Activated CD8-positive, alpha-beta memory T cell treated with anti-CD3 and anti-CD28 coated beads, Interleukin-2, amount 50 U/mL, for 1 hour (primary cell): ENCODE data around the gene RNF186.
"Not testable (repeated sequence)": the region's sequence is repeated elsewhere in the genome, so short reads cannot be mapped to it uniquely, and the experiment has no call there.

Experiments used
- DNase-seq: peaks from one replicate; pipeline ENCODE4 v3.0.0-alpha.2; 2020; ENCODE audit errors: extremely low read depth

Gene RNF186

DNA sequence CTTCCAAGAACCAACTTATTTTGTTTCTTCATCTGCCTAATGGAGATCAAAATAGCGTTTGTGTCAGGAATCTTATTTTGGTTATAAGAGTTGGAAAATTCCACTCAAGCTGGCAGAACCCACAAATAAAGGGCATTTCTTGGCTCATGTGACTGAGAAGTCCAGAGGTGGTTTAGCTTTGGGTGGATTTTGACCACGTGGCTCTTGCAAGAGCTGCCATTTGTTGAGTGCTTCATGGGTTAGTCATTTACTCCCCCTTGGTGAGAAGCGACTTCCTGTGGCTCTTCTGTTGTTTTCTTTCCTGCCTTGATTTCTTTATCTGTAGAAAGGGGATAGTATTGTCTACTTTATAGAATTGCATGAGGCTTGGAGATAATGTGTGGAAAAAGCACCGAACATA lies 9.5 kb upstream of the RNF186 start:
- DNase-seq: no peak

DNA sequence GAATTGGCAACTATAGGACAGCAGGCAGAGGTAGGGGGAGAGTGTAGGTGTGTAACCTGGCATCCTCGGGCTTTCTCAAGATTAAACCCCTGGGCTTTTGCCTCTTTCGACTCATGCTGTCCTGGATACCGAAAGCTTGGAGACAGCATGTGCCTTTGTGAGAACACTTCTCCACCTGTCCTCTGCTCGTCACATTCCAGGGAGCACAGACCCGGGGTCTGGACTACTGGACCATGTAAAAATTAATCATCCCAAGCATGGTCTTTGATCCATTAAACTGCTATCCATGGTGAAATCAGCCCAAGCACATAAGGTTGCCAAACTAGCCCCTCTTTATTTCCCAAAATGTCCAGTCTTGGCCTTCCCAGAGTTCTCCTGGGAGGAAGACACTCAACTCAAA lies 9.0 kb upstream of the RNF186 start:
- DNase-seq: no peak

DNA sequence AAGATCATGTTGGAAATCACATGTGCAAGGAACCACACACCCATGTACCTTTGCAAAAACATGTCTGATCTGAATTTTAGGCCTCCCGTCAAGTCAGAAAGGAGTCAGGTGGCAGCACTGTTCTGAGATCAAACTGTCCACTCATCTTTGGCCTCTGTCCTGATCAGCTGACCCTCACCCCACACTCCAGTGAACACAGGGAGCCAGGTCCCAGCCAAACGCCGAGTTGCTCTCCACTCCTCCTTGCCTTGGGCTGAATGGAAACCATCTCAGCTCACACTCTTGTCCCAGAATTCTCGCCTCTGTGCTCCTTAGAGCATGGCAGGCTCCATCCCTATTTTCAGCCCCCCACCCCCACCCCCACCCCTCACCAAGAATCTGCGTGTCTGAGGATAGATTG lies 4.6 kb upstream of the RNF186 start:
- no peak for DNase-seq

DNA sequence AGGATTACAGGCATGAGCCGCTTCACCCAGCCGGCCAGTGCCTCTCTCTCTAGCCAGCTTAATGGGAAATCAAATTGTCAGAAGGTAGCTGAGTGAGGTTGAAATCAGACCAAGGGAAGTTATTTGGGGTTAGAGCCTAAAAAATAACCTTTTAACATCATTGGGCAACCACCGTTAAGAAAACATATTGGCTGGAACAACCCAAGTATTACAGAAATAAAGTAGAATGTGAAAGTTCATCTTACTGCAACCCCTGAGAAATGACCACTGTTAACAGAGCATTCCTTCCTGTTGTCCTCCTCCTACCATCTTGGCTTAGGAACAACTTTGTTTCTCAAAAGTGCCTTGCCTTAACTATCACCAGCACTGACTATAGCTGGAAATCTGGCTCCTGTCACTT lies 3.2 kb upstream of the RNF186 start:
- DNase-seq: no peak

DNA sequence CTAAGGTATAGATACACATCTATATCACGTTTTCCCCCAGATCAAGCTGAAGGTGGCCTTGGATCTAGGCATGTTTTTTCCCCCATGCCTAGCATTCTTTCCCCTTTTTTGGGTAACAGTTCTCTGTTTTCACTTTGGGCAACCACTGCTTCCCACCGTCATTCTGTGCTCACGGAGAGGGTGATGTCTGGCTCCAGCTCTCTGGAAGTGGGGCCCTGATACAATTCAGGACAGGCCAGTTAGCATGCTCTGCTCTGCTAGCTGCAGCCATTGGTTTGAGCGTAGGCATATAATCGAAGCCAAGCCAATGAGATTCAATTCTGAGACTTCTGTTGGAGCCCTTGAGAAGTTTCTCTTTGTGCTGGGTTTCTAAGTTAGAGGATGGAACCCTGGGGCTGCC lies 2.1 kb upstream of the RNF186 start:
- DNase-seq: no peak

DNA sequence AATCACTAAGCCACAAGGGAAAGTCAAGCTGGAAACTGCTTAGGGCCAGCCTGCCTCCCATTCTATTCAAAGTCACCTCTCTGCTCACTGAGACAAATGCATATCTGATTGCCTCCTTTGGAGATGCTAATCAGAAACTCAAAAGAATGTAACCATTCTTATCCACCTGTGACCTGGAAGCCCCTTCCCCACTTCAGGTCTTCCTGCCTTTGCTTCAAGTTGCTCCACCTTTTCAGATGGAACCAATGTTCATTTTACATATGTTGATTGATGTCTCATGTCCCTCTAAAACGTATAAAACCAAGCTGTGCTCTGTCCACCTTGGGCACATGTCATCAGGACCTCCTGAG lies 1.6 kb upstream of the RNF186 start:
- DNase-seq: not testable (repeated sequence)

DNA sequence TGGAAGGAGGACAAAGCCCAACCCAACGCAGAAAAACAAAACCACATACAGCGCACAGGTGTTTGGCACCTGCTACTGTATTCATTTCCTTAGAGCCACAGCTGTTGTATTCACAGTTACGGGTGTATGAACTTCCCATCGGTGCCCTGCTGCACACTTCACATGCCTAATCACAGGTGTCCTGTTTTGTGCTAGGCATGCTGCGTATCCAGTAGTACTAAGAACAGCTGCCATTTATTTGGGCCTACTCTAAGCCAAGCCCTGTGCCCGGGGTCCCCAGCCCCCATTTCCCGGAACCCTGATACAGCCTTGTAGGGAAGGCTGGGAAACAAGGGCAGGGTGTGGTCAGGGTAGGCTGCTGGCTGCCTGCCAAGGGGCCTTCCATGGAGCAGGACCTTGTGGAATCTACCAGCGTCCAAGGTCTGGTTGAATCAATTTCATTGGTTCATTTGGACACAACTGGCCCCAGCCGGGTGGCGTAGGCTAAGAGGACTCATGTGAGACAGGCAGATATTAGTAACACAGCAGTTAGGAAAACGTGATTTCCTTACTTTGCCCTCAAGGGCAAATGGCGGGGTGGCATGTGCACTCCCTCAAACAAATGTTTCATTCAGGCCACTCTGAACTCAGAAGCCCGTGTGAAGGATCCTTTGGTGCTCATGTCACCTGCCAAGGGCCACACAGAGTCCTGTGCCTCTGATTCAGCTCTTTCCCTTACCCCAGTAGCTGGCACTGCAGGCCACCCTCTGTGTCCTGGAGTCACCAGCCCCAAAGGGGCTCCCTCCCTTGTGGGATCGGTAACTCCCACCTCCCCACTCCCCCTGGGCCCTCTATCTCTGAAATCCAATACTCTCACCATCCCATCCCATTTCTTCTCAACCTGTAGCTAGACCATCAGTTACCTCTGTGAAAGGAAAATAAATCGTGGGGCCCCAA lies 986 bp upstream of the RNF186 start:
- no peak for DNase-seq

DNA sequence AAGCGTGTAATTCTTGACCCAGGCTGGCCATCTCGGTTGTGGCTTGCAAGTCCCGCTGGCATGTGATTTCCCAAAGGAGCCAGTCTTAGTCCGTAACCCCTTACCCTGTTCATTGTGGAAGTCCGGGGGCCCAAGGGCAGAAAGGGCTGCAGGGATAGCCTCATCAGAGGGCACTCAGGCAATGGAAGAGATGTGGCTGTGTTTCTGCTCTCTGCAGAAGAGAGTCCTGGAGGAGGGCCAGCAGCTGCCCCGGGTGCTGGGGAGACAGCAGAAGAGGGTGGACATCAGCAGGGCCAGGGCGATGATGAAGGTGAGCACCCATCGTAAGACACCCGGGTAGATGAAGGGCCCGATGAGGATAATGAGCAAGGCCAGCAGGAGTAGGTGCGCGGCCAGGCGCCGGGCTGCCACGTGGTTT lies 830 bp downstream of the RNF186 start:
- no peak for DNase-seq

DNA sequence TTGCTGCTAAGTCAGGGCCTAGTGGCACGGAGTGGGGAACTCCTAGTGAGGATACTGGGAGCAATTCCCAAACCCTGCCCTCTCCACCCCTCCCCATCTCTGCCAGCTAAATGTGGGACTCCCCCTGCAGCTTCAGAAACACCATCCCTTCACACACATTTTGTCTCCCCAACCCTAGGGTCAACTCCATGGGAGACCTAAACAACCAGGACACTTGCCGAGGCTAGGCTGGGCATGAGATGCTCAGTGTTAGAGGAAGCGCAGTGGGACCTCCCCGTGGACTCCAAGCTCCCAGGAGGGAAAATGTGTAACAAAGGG lies 1.5 kb downstream of the RNF186 start:
- DNase-seq: no peak

DNA sequence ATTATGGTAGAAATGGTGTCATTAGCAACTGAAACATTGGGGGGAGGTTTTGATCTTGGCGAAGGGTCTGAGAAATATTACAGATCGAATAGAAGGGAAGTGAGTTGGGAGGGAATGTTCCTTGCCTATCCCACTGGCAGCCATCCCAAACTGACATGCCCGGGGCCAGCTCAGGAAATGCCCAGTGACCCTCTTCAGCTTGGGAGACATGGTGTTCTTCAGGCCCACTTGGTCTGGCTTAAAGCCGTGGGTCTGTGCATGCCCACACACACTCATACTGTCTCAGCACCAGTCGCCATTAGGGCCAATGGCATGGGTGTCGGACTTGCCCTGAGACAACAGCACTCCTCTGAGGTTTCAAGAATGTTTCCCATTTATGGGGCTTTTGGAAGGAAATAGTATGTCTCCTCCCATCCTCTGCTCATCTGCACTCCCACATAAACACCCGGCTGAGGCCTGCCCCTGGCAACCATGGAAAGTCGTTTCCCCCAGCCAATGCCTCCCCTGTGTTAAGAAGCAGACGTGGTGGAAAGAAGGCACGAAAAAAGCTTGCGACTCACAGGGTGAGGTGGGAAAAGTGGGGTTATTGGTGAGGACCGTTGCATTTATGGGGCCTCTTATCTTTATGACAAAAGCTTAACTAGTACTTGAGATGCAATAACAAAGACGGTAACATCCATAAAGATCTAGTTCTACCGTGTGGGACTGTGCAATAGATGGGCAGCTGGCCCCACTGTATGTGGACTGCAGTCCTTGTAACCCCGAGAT lies 2.0 kb downstream of the RNF186 start:
- no peak for DNase-seq

DNA sequence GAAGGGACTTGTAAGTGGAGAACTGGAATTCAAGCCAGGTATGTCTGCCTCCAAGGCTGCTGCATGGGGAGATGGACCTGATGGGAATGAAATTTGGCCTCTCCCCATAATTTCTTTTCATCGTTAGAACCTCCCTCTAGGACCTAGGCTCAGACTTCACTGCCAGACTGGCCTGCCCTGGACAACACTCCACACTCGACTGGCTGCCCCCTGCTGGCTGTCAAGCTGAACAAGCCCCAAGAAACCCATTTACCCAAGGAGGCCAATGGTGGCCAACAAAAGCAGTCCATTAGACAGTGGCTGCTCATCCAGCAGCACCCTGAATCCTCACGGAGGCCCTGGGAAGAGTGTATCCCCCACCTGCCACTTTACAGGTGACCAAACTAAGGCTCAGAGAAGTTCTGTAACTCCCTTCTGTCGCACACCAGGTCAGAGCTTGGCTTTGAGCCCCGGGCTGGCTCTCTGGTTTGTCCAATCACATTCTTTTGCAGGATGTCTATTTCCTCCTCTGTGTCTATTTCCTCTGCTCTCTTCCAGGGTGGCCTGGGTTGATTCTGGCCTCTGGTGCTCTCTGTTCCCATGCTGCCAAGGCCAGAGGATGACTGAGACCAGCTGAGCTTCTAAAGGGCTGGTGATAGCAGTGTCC lies 3.8 kb downstream of the RNF186 start:
- no peak for DNase-seq

DNA sequence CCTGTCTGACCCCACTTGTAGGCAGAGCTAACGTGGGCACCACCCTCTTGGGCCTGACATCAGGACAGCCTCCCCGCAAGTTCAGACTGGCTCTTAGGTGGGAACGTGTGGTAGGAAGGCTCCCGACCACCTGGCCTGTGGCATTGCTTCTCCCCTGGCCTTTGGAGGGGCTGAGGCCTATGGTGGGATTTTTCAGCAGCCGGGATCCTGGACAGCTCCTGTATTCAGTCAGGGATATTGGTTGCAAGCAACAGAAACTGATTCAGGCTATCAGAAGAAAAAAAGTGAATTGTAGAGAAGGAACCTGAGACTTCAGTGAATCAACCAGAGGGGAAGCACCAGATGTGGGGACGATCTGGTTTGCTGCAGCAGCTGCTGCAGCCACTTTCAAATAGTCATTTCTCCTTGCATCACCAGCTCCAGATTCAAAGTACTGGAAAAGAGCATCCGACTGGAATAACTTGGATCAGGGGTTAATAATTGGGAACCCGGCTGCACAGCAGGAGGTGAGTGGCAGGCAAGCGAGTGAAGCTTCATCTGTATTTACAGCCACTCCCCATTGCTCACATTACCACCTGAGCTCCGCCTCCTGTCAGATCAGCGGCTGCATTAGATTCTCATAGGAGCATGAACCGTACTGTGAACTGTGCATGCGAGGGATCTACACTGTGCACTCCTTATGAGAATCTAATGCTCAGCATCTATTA lies 5.9 kb downstream of the RNF186 start:
- no peak for DNase-seq

DNA sequence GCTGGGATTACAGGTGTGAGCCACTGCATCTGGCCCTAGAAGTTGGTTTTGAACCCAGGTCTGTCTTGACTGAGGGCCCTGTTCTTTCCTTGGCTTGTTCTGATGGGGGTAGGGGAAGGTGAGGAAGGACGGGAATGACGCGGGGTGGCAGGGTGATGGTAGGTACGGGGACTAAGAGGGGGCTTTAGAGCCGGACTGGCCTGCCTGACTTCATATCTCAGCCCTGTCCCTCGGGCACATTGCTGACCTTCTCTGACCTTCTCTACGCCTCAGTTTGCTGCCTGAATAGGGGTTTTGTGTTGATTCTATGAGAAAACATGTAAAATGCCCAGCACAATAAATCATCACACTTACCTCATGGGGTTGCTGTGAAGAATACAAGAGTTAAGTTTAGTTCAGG lies 6.7 kb downstream of the RNF186 start:
- DNase-seq: no peak

DNA sequence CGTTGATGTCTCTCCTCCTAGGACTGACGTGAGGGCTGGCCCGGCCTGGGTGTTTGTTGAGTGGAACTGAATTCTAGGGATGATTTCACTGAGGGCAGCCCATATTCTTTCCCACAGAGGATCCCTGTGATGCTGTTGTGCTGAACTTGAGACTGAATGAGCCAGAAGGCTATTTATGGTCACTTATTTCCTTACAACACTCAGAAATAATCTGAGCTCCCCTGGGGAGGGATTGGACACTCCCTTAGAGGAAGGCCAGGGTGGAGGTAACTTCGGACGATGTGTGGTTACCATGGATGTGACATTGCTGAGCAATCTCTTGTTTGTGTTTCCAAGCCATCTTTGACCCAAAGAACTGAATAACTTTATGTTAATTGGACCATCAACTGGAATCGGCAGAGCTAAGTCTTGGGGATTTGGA lies 10.2 kb downstream of the RNF186 start:
- no peak for DNase-seq

DNA sequence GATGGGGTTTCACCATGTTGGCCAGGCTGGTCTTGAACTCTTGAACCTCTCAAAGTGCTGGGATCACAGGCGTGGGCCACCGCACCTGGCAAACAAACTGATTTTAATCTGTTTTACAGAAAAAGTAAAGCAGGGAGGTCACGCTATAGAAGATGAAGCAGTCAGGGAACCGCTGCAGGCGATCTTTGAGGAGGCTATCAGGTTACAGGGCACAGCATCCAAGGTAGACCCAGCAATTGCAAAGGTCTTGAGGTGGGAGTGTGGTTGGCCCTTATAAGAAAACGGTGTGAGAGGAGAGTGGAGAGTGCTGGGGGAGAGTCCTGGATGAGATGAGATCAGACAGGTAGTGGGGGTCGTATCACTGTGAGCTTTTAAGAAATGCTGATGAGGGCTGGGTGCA lies 12.8 kb downstream of the RNF186 start:
- no peak for DNase-seq

DNA sequence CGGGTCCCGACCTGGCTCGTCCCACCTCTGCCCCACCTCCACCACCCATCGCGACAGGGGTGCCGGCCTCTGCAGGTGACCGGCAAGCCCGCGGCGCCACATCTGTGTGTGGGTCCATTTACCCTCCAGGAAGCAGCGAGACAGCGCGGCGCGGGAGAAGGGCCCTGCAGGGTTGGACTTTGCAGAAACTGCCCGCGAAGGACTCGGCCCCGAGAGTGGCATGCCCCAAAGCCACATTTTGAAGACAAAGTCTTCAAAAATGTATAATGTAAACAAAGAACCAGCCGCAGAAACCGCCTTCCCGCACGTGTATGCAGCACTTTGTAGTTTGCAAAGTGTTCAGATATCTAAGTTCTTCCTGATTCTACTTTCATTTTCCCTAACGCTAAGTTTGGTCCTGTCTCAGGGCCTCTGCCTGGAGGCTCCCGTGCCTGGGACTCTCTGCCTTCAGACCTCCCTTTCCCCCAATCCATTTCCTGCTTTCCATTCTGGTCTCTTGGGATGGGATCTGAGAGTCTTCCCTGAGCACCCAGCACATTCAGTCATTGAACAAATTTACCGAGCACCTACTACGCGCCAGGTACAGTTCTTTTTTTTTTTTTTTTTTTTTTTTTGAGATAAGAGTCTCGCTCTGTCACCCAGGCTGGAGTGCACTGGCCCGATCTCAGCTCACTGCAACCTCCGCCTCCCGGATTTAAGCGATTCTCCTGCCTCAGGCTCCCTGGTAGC lies 14.8 kb downstream of the RNF186 start:
- no peak for DNase-seq

DNA sequence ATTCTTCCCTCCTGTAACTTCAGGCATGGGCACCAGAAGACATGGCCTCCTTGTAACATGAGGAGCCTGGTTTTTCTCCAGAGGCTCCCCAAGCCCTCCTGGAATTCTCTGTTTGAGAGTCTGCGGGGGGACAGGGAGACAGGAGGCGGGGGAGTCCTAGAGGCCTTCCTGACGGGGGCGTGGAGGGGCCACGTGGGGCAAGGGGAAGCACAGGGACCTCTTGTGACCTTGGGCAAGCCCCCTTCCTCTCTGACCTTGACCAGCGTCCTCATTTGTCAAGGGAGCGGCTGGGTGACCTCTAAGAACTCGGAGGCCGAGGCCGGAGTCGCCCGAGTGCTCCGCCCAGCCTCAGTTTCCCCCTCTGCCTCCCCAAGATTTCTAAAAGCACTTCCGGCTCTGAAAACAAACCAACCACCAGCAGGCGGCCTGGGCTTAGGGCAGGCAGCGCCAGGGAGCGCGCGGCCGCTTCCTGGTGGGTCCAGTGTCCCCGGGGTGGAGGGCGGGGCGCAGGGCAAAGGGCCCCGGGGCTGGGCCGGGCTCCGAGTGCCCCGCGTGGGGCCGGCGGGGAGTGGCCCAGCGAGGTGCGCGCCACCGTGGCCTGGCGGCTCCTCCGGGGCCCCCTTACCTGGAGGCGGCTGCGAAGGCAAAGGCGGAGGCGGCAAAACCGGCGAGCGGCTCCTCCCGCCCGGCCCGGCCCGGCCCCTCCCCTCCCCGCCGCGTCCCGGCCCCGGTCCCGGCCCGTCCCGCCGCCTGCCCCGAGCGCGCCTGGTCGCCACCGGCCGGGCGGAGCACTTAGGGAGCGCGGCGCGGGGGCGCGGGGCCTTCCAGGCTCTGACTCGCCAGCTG lies 15.6 kb downstream of the RNF186 start, which contains the start of gene TMCO4:
Gene TMCO4 (minus strand): TSS at position 687 of the 846 bp plus-strand sequence. CDS start 19,158 bp downstream, outside the sequence.
- no peak for DNase-seq

DNA sequence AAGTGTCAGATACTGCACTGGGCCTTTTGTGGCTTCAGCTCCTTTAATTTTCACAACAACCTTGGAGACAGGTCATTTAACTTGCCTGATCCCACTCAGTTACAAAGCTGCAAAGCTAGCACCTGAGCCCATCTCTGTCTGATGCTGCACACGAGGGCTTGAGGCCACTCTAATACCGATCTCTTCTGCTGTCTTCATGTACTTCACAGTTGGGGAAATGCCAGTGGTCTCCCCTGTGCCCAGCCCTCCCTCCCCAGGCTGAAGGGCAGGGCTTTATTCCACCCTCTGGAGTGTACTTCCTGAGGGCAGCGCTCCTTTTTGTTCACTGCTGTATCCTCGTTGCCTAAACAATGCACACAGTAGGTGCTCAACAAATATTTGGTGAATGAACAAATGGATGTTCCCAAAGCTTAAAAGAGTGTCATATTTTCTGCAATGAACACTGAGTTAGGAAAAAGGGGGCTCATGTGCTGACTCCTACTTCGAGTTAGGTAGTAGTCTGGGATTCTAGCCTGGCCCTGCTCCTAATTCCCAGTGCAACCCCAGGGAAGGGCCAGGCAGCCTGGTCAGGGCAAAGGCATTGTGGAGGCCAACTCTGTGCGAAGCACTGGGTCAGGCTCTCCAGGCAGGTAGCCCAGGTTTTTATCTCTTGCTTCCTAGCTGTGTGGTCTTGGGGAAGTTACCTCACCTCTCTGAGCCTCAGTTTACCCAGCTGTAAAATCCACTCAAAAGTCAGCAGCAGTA lies 16.4 kb downstream of the RNF186 start:
- no peak for DNase-seq

DNA sequence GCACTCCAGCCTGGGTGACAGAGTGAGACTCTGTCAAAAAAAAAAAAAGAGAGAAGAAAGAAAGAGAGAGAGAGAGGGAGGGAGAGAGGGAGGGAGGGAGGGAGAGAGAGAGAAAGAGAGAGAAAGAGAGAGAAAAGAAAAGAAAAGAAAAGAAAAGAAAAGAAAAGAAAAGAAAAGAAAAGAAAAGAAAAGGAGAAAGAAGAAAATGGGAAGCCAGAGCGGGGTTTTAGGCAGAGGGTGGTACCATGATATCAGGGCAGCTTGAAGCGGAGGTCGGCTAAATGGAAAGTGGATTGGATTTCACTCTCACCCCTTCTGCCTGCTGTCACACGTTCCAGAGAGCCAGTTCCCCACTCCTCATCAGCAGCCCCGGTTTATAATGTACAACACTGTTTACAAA lies 17.3 kb downstream of the RNF186 start:
- no peak for DNase-seq

DNA sequence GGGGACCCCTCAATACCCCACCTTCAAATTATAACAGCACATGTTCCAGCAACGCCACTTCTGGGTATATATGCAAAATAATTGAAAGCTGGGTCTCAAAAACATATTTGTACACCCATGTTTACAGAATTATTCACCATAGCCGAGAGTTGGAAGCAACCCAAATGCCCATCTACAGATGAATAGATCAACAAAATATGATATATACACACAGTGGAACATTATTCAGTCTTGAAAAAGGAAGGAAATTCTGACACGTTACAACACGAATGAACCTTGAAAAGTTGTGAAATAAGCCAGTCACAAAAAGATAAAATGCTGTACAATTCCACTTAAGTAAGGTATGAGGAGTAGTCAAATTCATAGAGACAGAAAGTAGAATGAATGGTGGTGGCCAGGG lies 20.5 kb downstream of the RNF186 start:
- no peak for DNase-seq
